Measurements from ENCODE around the gene S100A12.

The S100A12 gene

GRCh38 chr1:153343811-153344717, 31.4 kb downstream of the S100A12 start:
- Histone ChIP-seq H2AFZ (ENCODE audit: low read depth, low read length, severe bottlenecking) (no peak overlapping the region), H3K9ac (ENCODE audit: low read length) (no peak overlapping the region), H3K36me3 (ENCODE audit: low read length) (no peaks in the 10 kb centered on the region), H3K4me3 (ENCODE audit: insufficient read depth, low read length, poor library complexity, severe bottlenecking) (no peak overlapping the region), H3K9me3 (ENCODE audit: insufficient read depth, low read length) (no peaks in the 10 kb centered on the region), H3K27ac (ENCODE audit: low read depth, low read length) (no peak overlapping the region), H4K20me1 (ENCODE audit: low read depth, low read length) (no peaks in the 10 kb centered on the region), H3K9me2 (replicated peaks; ENCODE audit: insufficient read depth, low read length) (no peaks in the 10 kb centered on the region), H3F3A (ENCODE audit: insufficient read depth) (no peaks in the 10 kb centered on the region), H3K4me2 (ENCODE audit: low read depth, low read length, poor library complexity, severe bottlenecking) (no peak overlapping the region), H3K27me3 (ENCODE audit: low read length) (no peaks in the 10 kb centered on the region), H3K79me2 (ENCODE audit: insufficient read depth, low read length) (no peaks in the 10 kb centered on the region)
- TF ChIP-seq EZH2phosphoT487 (conservative IDR thresholded peaks at IDR 0.05; ENCODE audit: low read length) (no peak), CTCF (IDR thresholded peaks at IDR 0.05; ENCODE audit: insufficient read depth, low read length, poor library complexity, severe bottlenecking) (no peak)

- H3K36me3 ChIP-seq (ENCODE audit: low read length), result no peaks in the 10 kb centered on the region
- no peak overlapping the region for H3K4me2 ChIP-seq (ENCODE audit: low read depth, low read length, poor library complexity, severe bottlenecking)
- no peak for TF ChIP-seq EZH2phosphoT487 (conservative IDR thresholded peaks at IDR 0.05; ENCODE audit: low read length)
- no peak for TF ChIP-seq CTCF (IDR thresholded peaks at IDR 0.05; ENCODE audit: insufficient read depth, low read length, poor library complexity, severe bottlenecking)
- no peaks in the 10 kb centered on the region for H3K9me2 ChIP-seq (replicated peaks; ENCODE audit: insufficient read depth, low read length)
- no peak overlapping the region for H3K9ac ChIP-seq (ENCODE audit: low read length)
- no peak overlapping the region for H3K4me3 ChIP-seq (ENCODE audit: insufficient read depth, low read length, poor library complexity, severe bottlenecking)
- H3F3A ChIP-seq (ENCODE audit: insufficient read depth), result no peaks in the 10 kb centered on the region
- H3K27me3 ChIP-seq (ENCODE audit: low read length), result no peaks in the 10 kb centered on the region
- no peaks in the 10 kb centered on the region for H3K9me3 ChIP-seq (ENCODE audit: insufficient read depth, low read length)
- no peak overlapping the region for H2AFZ ChIP-seq (ENCODE audit: low read depth, low read length, severe bottlenecking)
- H3K27ac ChIP-seq (ENCODE audit: low read depth, low read length), result no peak overlapping the region
- H4K20me1 ChIP-seq (ENCODE audit: low read depth, low read length), result no peaks in the 10 kb centered on the region
- no peaks in the 10 kb centered on the region for H3K79me2 ChIP-seq (ENCODE audit: insufficient read depth, low read length)
These were observed 32.3 kb downstream of the S100A12 start for GRCh38 chr1:153343040-153343681.

GRCh38 chr1:153342178-153342577, 33.2 kb downstream of the S100A12 start:
- TF ChIP-seq CTCF (IDR thresholded peaks at IDR 0.05; ENCODE audit: insufficient read depth, low read length, poor library complexity, severe bottlenecking), result no peak
- TF ChIP-seq EZH2phosphoT487 (conservative IDR thresholded peaks at IDR 0.05; ENCODE audit: low read length), result no peak
- Histone ChIP-seq H3K36me3 (ENCODE audit: low read length) (no peaks in the 10 kb centered on the region), H3K9ac (ENCODE audit: low read length) (no peak overlapping the region), H3K9me3 (ENCODE audit: insufficient read depth, low read length) (no peaks in the 10 kb centered on the region), H2AFZ (ENCODE audit: low read depth, low read length, severe bottlenecking) (no peak overlapping the region), H3K79me2 (ENCODE audit: insufficient read depth, low read length) (no peaks in the 10 kb centered on the region), H3K4me2 (ENCODE audit: low read depth, low read length, poor library complexity, severe bottlenecking) (no peak overlapping the region), H4K20me1 (ENCODE audit: low read depth, low read length) (no peaks in the 10 kb centered on the region), H3K9me2 (replicated peaks; ENCODE audit: insufficient read depth, low read length) (no peaks in the 10 kb centered on the region), H3F3A (ENCODE audit: insufficient read depth) (no peaks in the 10 kb centered on the region), H3K27me3 (ENCODE audit: low read length) (no peaks in the 10 kb centered on the region), H3K4me3 (ENCODE audit: insufficient read depth, low read length, poor library complexity, severe bottlenecking) (no peak overlapping the region), H3K27ac (ENCODE audit: low read depth, low read length) (no peak overlapping the region)

Data from SU-DHL-6 (cell line).